Measurements from ENCODE around the gene NTM. TPM values are rescaled to one million over a fixed set of nuclear protein-coding genes. Genes with fewer than 3 reads are reported as not detected.

The NTM gene
- total RNA-seq, 1 donor from 2014 or later, result 0.51 TPM

- DNase-seq, result no peak
These were observed 532.0 kb downstream of the NTM start for GRCh38 chr11:131902421-131902820.

GRCh38 chr11:131903074-131903473 lies 532.7 kb downstream of the NTM start:
- no peak for DNase-seq

- no peak for DNase-seq
These were observed 534.3 kb downstream of the NTM start for GRCh38 chr11:131904756-131905155.

- DNase-seq, result no peak
These were observed 536.5 kb downstream of the NTM start for GRCh38 chr11:131906963-131907362.

GRCh38 chr11:131907371-131907770 lies 537.0 kb downstream of the NTM start:
- no peak for DNase-seq

- no peak for DNase-seq
These were observed 537.9 kb downstream of the NTM start for GRCh38 chr11:131908316-131908715.

- no peak for DNase-seq
These were observed 539.2 kb downstream of the NTM start for GRCh38 chr11:131909426-131910177.

- no peak for DNase-seq
These were observed 539.7 kb downstream of the NTM start for GRCh38 chr11:131910178-131910522.

GRCh38 chr11:131910523-131911387 lies 540.3 kb downstream of the NTM start:
- peak; percentile 44 for DNase-seq

GRCh38 chr11:131911388-131912032 lies 541.1 kb downstream of the NTM start:
- peak; percentile 28 for DNase-seq

GRCh38 chr11:131912134-131912533 lies 541.7 kb downstream of the NTM start:
- DNase-seq, result no peak

GRCh38 chr11:131913267-131913666 lies 542.9 kb downstream of the NTM start:
- DNase-seq, result no peak

- peak; percentile 40 for DNase-seq
These were observed 544.0 kb downstream of the NTM start for GRCh38 chr11:131914361-131914774.

GRCh38 chr11:131916638-131917037 lies 546.2 kb downstream of the NTM start:
- DNase-seq, result no peak

- DNase-seq, result no peak
These were observed 547.4 kb downstream of the NTM start for GRCh38 chr11:131917634-131918384.

GRCh38 chr11:131918663-131919062 lies 548.2 kb downstream of the NTM start:
- no peak for DNase-seq

GRCh38 chr11:131922220-131922619 lies 551.8 kb downstream of the NTM start:
- no peak for DNase-seq

- DNase-seq, result no peak
These were observed 552.9 kb downstream of the NTM start for GRCh38 chr11:131923309-131923708.

- no peak for DNase-seq
These were observed 553.6 kb downstream of the NTM start for GRCh38 chr11:131924001-131924400.

GRCh38 chr11:131924457-131925201 lies 554.2 kb downstream of the NTM start:
- DNase-seq, result peak; percentile 57

GRCh38 chr11:131925829-131926228 lies 555.4 kb downstream of the NTM start:
- no peak for DNase-seq

- no peak for DNase-seq
These were observed 558.6 kb downstream of the NTM start for GRCh38 chr11:131928992-131929391.

Data from dermis blood vessel endothelial cell (primary cell).